ENCODE data around the gene FLYWCH1.

The FLYWCH1 gene

DNA sequence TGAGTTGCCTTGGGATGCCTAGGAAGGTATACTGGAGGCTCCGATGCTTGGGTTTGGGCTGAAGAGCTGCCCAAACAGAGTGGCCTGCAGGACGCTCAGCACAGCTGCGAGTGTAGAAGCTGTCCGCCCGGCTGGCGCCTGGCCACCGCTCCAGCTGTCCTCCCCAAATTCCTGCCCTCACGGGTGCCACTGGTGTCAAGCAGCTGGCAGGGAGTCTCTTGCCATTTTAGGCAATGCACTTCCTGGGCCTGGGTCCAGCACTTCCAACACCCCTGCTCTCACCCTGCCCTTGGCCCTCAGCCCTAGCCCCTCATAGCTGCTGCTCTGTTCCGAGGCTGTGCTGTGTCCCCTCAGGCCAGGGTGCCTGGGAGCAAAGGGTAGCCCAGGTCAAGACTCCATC lies 73.7 kb downstream of the FLYWCH1 start:
- TF ChIP-seq CTCF (IDR thresholded peaks at IDR 0.05; ENCODE audit: low read depth, low read length) = no peak
- DNase-seq = no peak
- no peaks in the 10 kb centered on the region for H3K27me3 ChIP-seq
- peaks cover 9% of the 10 kb centered on the region for H3K4me1 ChIP-seq
- H3K4me3 ChIP-seq (ENCODE audit: low read depth, low read length) = no peak overlapping the region
- H3K36me3 ChIP-seq = no peaks in the 10 kb centered on the region
- no peaks in the 10 kb centered on the region for H3K9me3 ChIP-seq

GRCh38 chr16:2985893-2986355 lies 74.2 kb downstream of the FLYWCH1 start:
- Histone ChIP-seq H3K9me3 (no peaks in the 10 kb centered on the region), H3K36me3 (no peaks in the 10 kb centered on the region), H3K27me3 (no peaks in the 10 kb centered on the region), H3K4me1 (peaks cover 9% of the 10 kb centered on the region), H3K4me3 (ENCODE audit: low read depth, low read length) (no peak overlapping the region)
- DNase-seq = no peak
- TF ChIP-seq CTCF (IDR thresholded peaks at IDR 0.05; ENCODE audit: low read depth, low read length) = no peak

- H3K4me3 ChIP-seq (ENCODE audit: low read depth, low read length) = no peak overlapping the region
- no peak for TF ChIP-seq CTCF (IDR thresholded peaks at IDR 0.05; ENCODE audit: low read depth, low read length)
- 0 out of 2 replicates have a peak, but pooled peaks cover 6% of the 10 kb centered on the region for H3K4me1 ChIP-seq
- H3K36me3 ChIP-seq = no peaks in the 10 kb centered on the region
- DNase-seq = no peak
- H3K27me3 ChIP-seq = no peaks in the 10 kb centered on the region
- H3K9me3 ChIP-seq = no peaks in the 10 kb centered on the region
Observed at GRCh38 chr16:2986623-2987188, 75.0 kb downstream of the FLYWCH1 start.

GRCh38 chr16:2987286-2987685 lies 75.6 kb downstream of the FLYWCH1 start:
- no peaks in the 10 kb centered on the region for H3K9me3 ChIP-seq
- no peaks in the 10 kb centered on the region for H3K36me3 ChIP-seq
- no peak for TF ChIP-seq CTCF (IDR thresholded peaks at IDR 0.05; ENCODE audit: low read depth, low read length)
- no peak for DNase-seq
- no peaks in the 10 kb centered on the region for H3K27me3 ChIP-seq
- 0 out of 2 replicates have a peak, but pooled peaks cover 6% of the 10 kb centered on the region for H3K4me1 ChIP-seq
- H3K4me3 ChIP-seq (ENCODE audit: low read depth, low read length) = no peak overlapping the region

GRCh38 chr16:2987833-2988232 lies 76.1 kb downstream of the FLYWCH1 start:
- Histone ChIP-seq H3K9me3 (no peaks in the 10 kb centered on the region), H3K4me3 (ENCODE audit: low read depth, low read length) (no peak overlapping the region), H3K4me1 (0 out of 2 replicates have a peak, but pooled peaks cover 6% of the 10 kb centered on the region), H3K27me3 (no peaks in the 10 kb centered on the region), H3K36me3 (no peaks in the 10 kb centered on the region)
- no peak for DNase-seq
- TF ChIP-seq CTCF (IDR thresholded peaks at IDR 0.05; ENCODE audit: low read depth, low read length) = no peak

GRCh38 chr16:2988590-2989099 lies 76.9 kb downstream of the FLYWCH1 start:
- H3K4me1 ChIP-seq = 0 out of 2 replicates have a peak, but pooled peaks cover 6% of the 10 kb centered on the region
- H3K27me3 ChIP-seq = no peaks in the 10 kb centered on the region
- no peak for DNase-seq
- H3K9me3 ChIP-seq = no peaks in the 10 kb centered on the region
- no peak for TF ChIP-seq CTCF (IDR thresholded peaks at IDR 0.05; ENCODE audit: low read depth, low read length)
- H3K36me3 ChIP-seq = no peaks in the 10 kb centered on the region
- no peak overlapping the region for H3K4me3 ChIP-seq (ENCODE audit: low read depth, low read length)

Measured in BE2C (cell line).